Keratinocyte (primary cell): ENCODE data around the gene RAB14. TPM values are rescaled to one million over a fixed set of nuclear protein-coding genes. Genes with fewer than 3 reads are reported as not detected.

Source experiments
- DNase-seq: peaks from one replicate; pipeline ENCODE4 v3.0.0-alpha.2; 2011; ENCODE audit warnings: low read depth, missing footprints, low spot score
- FAIRE-seq: peaks from 2 replicates; lab custom pipeline; 2011; peaks lifted over from hg19 to GRCh38; lab: Jason Lieb, UNC
- H2AFZ ChIP-seq: 2 replicates; pipeline ENCODE4 v1.6.0; 2012; ENCODE audit warnings: low read length, control low read depth, inconsistent platforms; ENCODE audit not compliant: control insufficient read depth
- H3K27ac ChIP-seq: 2 replicates; pipeline ENCODE4 v1.5.1; 2011; ENCODE audit warnings: low read length; ENCODE audit not compliant: control insufficient read depth, insufficient read depth
- H3K27me3 ChIP-seq: 3 replicates; pipeline ENCODE4 v1.6.0; 2011; ENCODE audit warnings: low read length; ENCODE audit not compliant: control insufficient read depth, insufficient read depth; ENCODE audit errors: extremely low read depth
- H3K36me3 ChIP-seq, 2 experiments: 2 replicates in 1 of 2; 3 replicates in 1 of 2; pipeline ENCODE4 v1.5.1; 2011; ENCODE audit warnings: low read length in 2 of 2, mild to moderate bottlenecking in 1 of 2; ENCODE audit not compliant: control insufficient read depth in 2 of 2, insufficient read depth in 2 of 2; ENCODE audit errors: extremely low read depth in 1 of 2
- H3K4me1 ChIP-seq: 3 replicates; pipeline ENCODE4 v1.5.1; 2011; ENCODE audit warnings: low read length; ENCODE audit not compliant: control insufficient read depth, insufficient read depth; ENCODE audit errors: extremely low read depth
- H3K4me2 ChIP-seq: 3 replicates; pipeline ENCODE4 v1.6.0; 2011; ENCODE audit warnings: low read depth, low read length; ENCODE audit not compliant: control insufficient read depth, insufficient read depth; ENCODE audit errors: extremely low read depth
- H3K4me3 ChIP-seq, 3 experiments: fragments of 200-600 bp in 1 of 3; sonication (generic) in 1 of 3; 2 replicates in 2 of 3; 3 replicates in 1 of 3; pipeline ENCODE4 v1.5.1; 2011 to 2016; ENCODE audit warnings: low read length in 3 of 3, mild to moderate bottlenecking in 3 of 3, control low read depth in 2 of 3, inconsistent platforms in 1 of 3, low read depth in 1 of 3, mixed read lengths in 1 of 3, mixed run types in 1 of 3, moderate library complexity in 1 of 3; ENCODE audit not compliant: control insufficient read depth in 2 of 3, insufficient read depth in 2 of 3; ENCODE audit errors: extremely low read depth in 1 of 3
- H3K79me2 ChIP-seq: 2 replicates; pipeline ENCODE4 v1.6.0; 2012; ENCODE audit warnings: low read length; ENCODE audit not compliant: control insufficient read depth, insufficient read depth
- H3K9ac ChIP-seq: 3 replicates; pipeline ENCODE4 v1.6.0; 2011; ENCODE audit warnings: low read length; ENCODE audit not compliant: control insufficient read depth, insufficient read depth; ENCODE audit errors: extremely low read depth
- H3K9me1 ChIP-seq: 3 replicates; pipeline ENCODE4 v1.6.0; 2011; ENCODE audit warnings: low read length; ENCODE audit not compliant: control insufficient read depth, insufficient read depth; ENCODE audit errors: extremely low read depth
- H3K9me3 ChIP-seq: 2 replicates; pipeline ENCODE4 v1.5.1; 2012; ENCODE audit warnings: low read depth, low read length; ENCODE audit not compliant: control insufficient read depth
- H4K20me1 ChIP-seq: 3 replicates; pipeline ENCODE4 v1.6.0; 2011; ENCODE audit warnings: low read length; ENCODE audit not compliant: control insufficient read depth, insufficient read depth; ENCODE audit errors: extremely low read depth
- CTCF ChIP-seq, 3 experiments: IDR thresholded peaks in 1 of 3; conservative IDR thresholded peaks in 1 of 3; optimal IDR thresholded peaks in 1 of 3; 2 replicates in 2 of 3; 3 replicates in 1 of 3; pipeline versions ENCODE3 to v1.5.1; 2011; ENCODE audit warnings: low read length in 3 of 3, mild to moderate bottlenecking in 3 of 3, moderate library complexity in 2 of 3, control low read depth in 1 of 3, inconsistent platforms in 1 of 3; ENCODE audit not compliant: insufficient read depth in 2 of 3; ENCODE audit errors: extremely low read depth in 1 of 3
- EZH2 ChIP-seq: IDR thresholded peaks from one replicate; pipeline ENCODE4 v1.6.1; 2012; ENCODE audit warnings: inconsistent platforms, mild to moderate bottlenecking, low read length, moderate library complexity
- dilution Hi-C: fragments of 300-500 bp; cut with MboI; formaldehyde crosslinking; loops from one replicate; pipeline ENCODE4 v1.7.0; 2020; ENCODE audit warnings: low sequenced_read_pairs; ENCODE audit not compliant: extremely low pct_ligation_motif_present
- polyA plus RNA-seq, 5 experiments: library from polyadenylated mRNA; depleted of rRNA in 3 of 5; stranded (reverse) in 3 of 5; stranded (forward) in 1 of 5; unstranded in 1 of 5; fragments of >200 nt; gene quantifications; 1 replicate in 1 of 5; 2 replicates in 3 of 5; 3 replicates in 1 of 5; pipeline versions ENCODE4 v1.2.1 to v1.2.3, GENCODE V29; 2011 to 2012; ENCODE audit warnings: missing spikeins in 2 of 5, low read depth in 1 of 5, low replicate concordance in 1 of 5

RAB14 gene
- polyA plus RNA-seq, 1 donor (not counting 4 experiments of a cell fraction or from before 2014, with no cell fraction given) = 42.8 TPM

GRCh38 chr9:121237916-121238315 lies 36.2 kb upstream of the RAB14 start:
- Histone ChIP-seq H3K4me1 (peaks cover 17% of the 10 kb centered on the region), H3K9me3 (no peaks in the 10 kb centered on the region), H3K9ac (no peak overlapping the region), H3K79me2 (no peaks in the 10 kb centered on the region), H3K4me3 (no peak overlapping the region), H3K36me3 (no peaks in the 10 kb centered on the region), H3K27me3 (no peaks in the 10 kb centered on the region), H3K27ac (no peak overlapping the region), H3K4me2 (no peak overlapping the region), H4K20me1 (no peaks in the 10 kb centered on the region), H2AFZ (no peak overlapping the region), H3K9me1 (no peaks in the 10 kb centered on the region)
- no peak for TF ChIP-seq EZH2
- no peak for TF ChIP-seq CTCF (optimal IDR thresholded peaks at IDR 0.05 in 1 of 3, IDR thresholded peaks at IDR 0.05 in 1 of 3, conservative IDR thresholded peaks at IDR 0.05 in 1 of 3; ENCODE audit: extremely low read depth in 1 of 3, insufficient read depth in 2 of 3, low read length in 3 of 3)
- dilution Hi-C loops = no loop called here
- FAIRE-seq = no peak
- DNase-seq = no peak

DNA sequence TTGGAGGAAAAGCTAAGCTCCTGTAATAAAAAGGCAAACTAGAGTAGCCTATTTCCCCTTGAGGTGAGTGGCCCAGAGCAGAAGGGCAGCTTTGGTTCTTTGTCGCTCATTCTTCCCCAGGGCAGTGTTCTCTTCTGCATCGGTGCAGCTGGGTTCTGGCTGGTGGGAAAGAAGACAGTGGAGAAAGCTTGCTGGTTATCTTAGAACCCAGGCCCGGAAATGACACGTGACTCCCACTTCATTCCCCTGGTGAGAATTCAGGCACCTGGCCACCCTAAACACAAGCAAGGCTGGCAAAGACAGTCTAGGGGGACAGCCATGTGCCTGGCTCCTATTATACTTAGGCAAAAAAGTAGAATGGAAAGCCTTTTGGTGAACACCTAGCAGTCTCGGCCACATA lies 33.8 kb upstream of the RAB14 start:
- Histone ChIP-seq H3K4me1 (peaks cover 17% of the 10 kb centered on the region), H3K36me3 (no peaks in the 10 kb centered on the region), H3K4me2 (no peak overlapping the region), H3K9me3 (no peaks in the 10 kb centered on the region), H4K20me1 (no peaks in the 10 kb centered on the region), H3K4me3 (no peak overlapping the region), H3K27me3 (no peaks in the 10 kb centered on the region), H3K79me2 (no peaks in the 10 kb centered on the region), H3K9ac (no peak overlapping the region), H2AFZ (no peak overlapping the region), H3K27ac (no peak overlapping the region), H3K9me1 (no peaks in the 10 kb centered on the region)
- FAIRE-seq (no peak), DNase-seq (no peak)
- dilution Hi-C loops = no loop called here
- no peak for TF ChIP-seq CTCF (optimal IDR thresholded peaks at IDR 0.05 in 1 of 3, IDR thresholded peaks at IDR 0.05 in 1 of 3, conservative IDR thresholded peaks at IDR 0.05 in 1 of 3; ENCODE audit: extremely low read depth in 1 of 3, insufficient read depth in 2 of 3, low read length in 3 of 3)
- TF ChIP-seq EZH2 = no peak
